DND-41 (cell line): ENCODE results near the gene EGFLAM.

Experiments
- EZH2 ChIP-seq: IDR thresholded peaks from 3 replicates; pipeline ENCODE4 v1.6.1; 2012; ENCODE audit warnings: borderline replicate concordance, low read depth, mild to moderate bottlenecking, moderate library complexity, low read length, inconsistent platforms; ENCODE audit not compliant: severe bottlenecking
- TF ChIP-seq, protein P1 (sequence below): IDR thresholded peaks from 2 replicates; pipeline ENCODE4 v1.5.1; 2012; ENCODE audit warnings: borderline replicate concordance, low read length, moderate library complexity, mild to moderate bottlenecking; ENCODE audit not compliant: poor library complexity, severe bottlenecking; ENCODE audit errors: extremely low read depth

GRCh38 chr5:38338455-38338854, 80.1 kb downstream of the EGFLAM start:
- TF ChIP-seq EZH2, result no peak
- TF ChIP-seq, protein P1, sequence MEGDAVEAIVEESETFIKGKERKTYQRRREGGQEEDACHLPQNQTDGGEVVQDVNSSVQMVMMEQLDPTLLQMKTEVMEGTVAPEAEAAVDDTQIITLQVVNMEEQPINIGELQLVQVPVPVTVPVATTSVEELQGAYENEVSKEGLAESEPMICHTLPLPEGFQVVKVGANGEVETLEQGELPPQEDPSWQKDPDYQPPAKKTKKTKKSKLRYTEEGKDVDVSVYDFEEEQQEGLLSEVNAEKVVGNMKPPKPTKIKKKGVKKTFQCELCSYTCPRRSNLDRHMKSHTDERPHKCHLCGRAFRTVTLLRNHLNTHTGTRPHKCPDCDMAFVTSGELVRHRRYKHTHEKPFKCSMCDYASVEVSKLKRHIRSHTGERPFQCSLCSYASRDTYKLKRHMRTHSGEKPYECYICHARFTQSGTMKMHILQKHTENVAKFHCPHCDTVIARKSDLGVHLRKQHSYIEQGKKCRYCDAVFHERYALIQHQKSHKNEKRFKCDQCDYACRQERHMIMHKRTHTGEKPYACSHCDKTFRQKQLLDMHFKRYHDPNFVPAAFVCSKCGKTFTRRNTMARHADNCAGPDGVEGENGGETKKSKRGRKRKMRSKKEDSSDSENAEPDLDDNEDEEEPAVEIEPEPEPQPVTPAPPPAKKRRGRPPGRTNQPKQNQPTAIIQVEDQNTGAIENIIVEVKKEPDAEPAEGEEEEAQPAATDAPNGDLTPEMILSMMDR, result no peak
